Measurements from ENCODE around the gene PNP.

- no peak for TF ChIP-seq POLR2A (IDR thresholded peaks at IDR 0.05)
- no peak for TF ChIP-seq CTCF (IDR thresholded peaks at IDR 0.05)
These were observed 44.4 kb upstream of the PNP start for GRCh38 chr14:20424851-20425250.
